ACC112 (cell line): ENCODE results near the gene CD300LB.

Experiments
- H2AFZ ChIP-seq: fragments of 200-600 bp; sonication (generic); one replicate; pipeline ENCODE4 v1.6.0; 2017; ENCODE audit warnings: antibody characterized with exemption, low read length; ENCODE audit not compliant: unreplicated experiment
- H3K27ac ChIP-seq: fragments of 200-600 bp; sonication (generic); 2 replicates; pipeline ENCODE4 v1.5.1; 2014; ENCODE audit warnings: low read depth, mild to moderate bottlenecking, antibody characterized with exemption, low read length, moderate library complexity
- H3K27me3 ChIP-seq: fragments of 200-600 bp; sonication (generic); 2 replicates; pipeline ENCODE4 v1.6.1; 2014; ENCODE audit warnings: mild to moderate bottlenecking, antibody characterized with exemption, low read length, moderate library complexity, mixed read lengths; ENCODE audit not compliant: insufficient read depth
- H3K36me3 ChIP-seq: fragments of 200-600 bp; sonication (generic); 2 replicates; pipeline ENCODE4 v1.6.1; 2016; ENCODE audit warnings: mild to moderate bottlenecking, antibody characterized with exemption, low read length, moderate library complexity, mixed read lengths; ENCODE audit not compliant: insufficient read depth
- H3K4me1 ChIP-seq: fragments of 200-600 bp; sonication (generic); one replicate; pipeline ENCODE4 v1.6.1; 2016; ENCODE audit warnings: low read length, mixed read lengths; ENCODE audit not compliant: insufficient read depth, unreplicated experiment, control insufficient read depth
- H3K4me3 ChIP-seq: fragments of 200-600 bp; sonication (generic); 2 replicates; pipeline ENCODE4 v1.5.1; 2014; ENCODE audit warnings: mild to moderate bottlenecking, low read depth, low read length
- H3K79me2 ChIP-seq: fragments of 200-600 bp; sonication (generic); one replicate; pipeline ENCODE4 v1.6.0; 2016; ENCODE audit warnings: low read length; ENCODE audit not compliant: control insufficient read depth, unreplicated experiment, insufficient read depth

CD300LB gene

GRCh38 chr17:74541176-74542111 lies 10.2 kb upstream of the CD300LB start:
- Histone ChIP-seq H2AFZ (no peak overlapping the region), H3K27me3 (peaks cover 17% of the 10 kb centered on the region), H3K4me3 (no peak overlapping the region), H3K4me1 (no peaks in the 10 kb centered on the region), H3K27ac (no peak overlapping the region), H3K79me2 (no peaks in the 10 kb centered on the region), H3K36me3 (no peaks in the 10 kb centered on the region)

- H3K36me3 ChIP-seq = no peaks in the 10 kb centered on the region
- no peaks in the 10 kb centered on the region for H3K4me1 ChIP-seq
- H3K27ac ChIP-seq = no peak overlapping the region
- no peak overlapping the region for H3K4me3 ChIP-seq
- H2AFZ ChIP-seq = no peak overlapping the region
- H3K27me3 ChIP-seq = peaks cover 18% of the 10 kb centered on the region
- H3K79me2 ChIP-seq = no peaks in the 10 kb centered on the region
Measured at GRCh38 chr17:74539281-74539820, 8.1 kb upstream of the CD300LB start.

- Histone ChIP-seq H3K27ac (no peak overlapping the region), H3K79me2 (no peaks in the 10 kb centered on the region), H3K27me3 (peaks cover 22% of the 10 kb centered on the region), H2AFZ (no peak overlapping the region), H3K36me3 (no peaks in the 10 kb centered on the region), H3K4me1 (no peaks in the 10 kb centered on the region), H3K4me3 (no peak overlapping the region)
Measured at GRCh38 chr17:74536890-74537289, 5.6 kb upstream of the CD300LB start.

GRCh38 chr17:74532115-74532514 lies 840 bp upstream of the CD300LB start:
- H3K79me2 ChIP-seq = no peaks in the 10 kb centered on the region
- H3K4me1 ChIP-seq = no peaks in the 10 kb centered on the region
- H3K4me3 ChIP-seq = no peak overlapping the region
- H3K27ac ChIP-seq = no peak overlapping the region
- H2AFZ ChIP-seq = no peak overlapping the region
- H3K36me3 ChIP-seq = no peaks in the 10 kb centered on the region
- H3K27me3 ChIP-seq = peaks cover 16% of the 10 kb centered on the region

- H2AFZ ChIP-seq = no peak overlapping the region
- H3K4me1 ChIP-seq = no peaks in the 10 kb centered on the region
- H3K79me2 ChIP-seq = no peaks in the 10 kb centered on the region
- H3K36me3 ChIP-seq = no peaks in the 10 kb centered on the region
- H3K4me3 ChIP-seq = no peak overlapping the region
- H3K27me3 ChIP-seq = peaks cover 11% of the 10 kb centered on the region; the same call in 1 of the 2 replicates
- H3K27ac ChIP-seq = no peak overlapping the region
Measured at GRCh38 chr17:74530831-74531150, 484 bp downstream of the CD300LB start.

- H3K4me1 ChIP-seq = no peaks in the 10 kb centered on the region
- H3K79me2 ChIP-seq = no peaks in the 10 kb centered on the region
- H3K36me3 ChIP-seq = no peaks in the 10 kb centered on the region
- peaks cover 14% of the 10 kb centered on the region; the same call in 1 of the 2 replicates for H3K27me3 ChIP-seq
- no peak overlapping the region for H3K4me3 ChIP-seq
- H2AFZ ChIP-seq = no peak overlapping the region
- no peak overlapping the region for H3K27ac ChIP-seq
Measured at GRCh38 chr17:74529243-74529642, 2.0 kb downstream of the CD300LB start.

GRCh38 chr17:74528491-74529199 lies 2.6 kb downstream of the CD300LB start:
- H3K4me1 ChIP-seq = no peaks in the 10 kb centered on the region
- H2AFZ ChIP-seq = no peak overlapping the region
- no peak overlapping the region for H3K27ac ChIP-seq
- no peak overlapping the region for H3K4me3 ChIP-seq
- H3K36me3 ChIP-seq = no peaks in the 10 kb centered on the region
- peaks cover 14% of the 10 kb centered on the region; the same call in 1 of the 2 replicates for H3K27me3 ChIP-seq
- H3K79me2 ChIP-seq = no peaks in the 10 kb centered on the region

- no peaks in the 10 kb centered on the region for H3K36me3 ChIP-seq
- H2AFZ ChIP-seq = no peak overlapping the region
- peaks cover 14% of the 10 kb centered on the region; the same call in 1 of the 2 replicates for H3K27me3 ChIP-seq
- no peaks in the 10 kb centered on the region for H3K4me1 ChIP-seq
- H3K27ac ChIP-seq = no peak overlapping the region
- H3K79me2 ChIP-seq = no peaks in the 10 kb centered on the region
- H3K4me3 ChIP-seq = no peak overlapping the region
Measured at GRCh38 chr17:74527756-74528155, 3.5 kb downstream of the CD300LB start.

GRCh38 chr17:74527081-74527480 lies 4.2 kb downstream of the CD300LB start:
- Histone ChIP-seq H3K27ac (no peak overlapping the region), H3K27me3 (peaks cover 9% of the 10 kb centered on the region; the same call in 1 of the 2 replicates), H3K79me2 (no peaks in the 10 kb centered on the region), H3K4me1 (no peaks in the 10 kb centered on the region), H3K36me3 (no peaks in the 10 kb centered on the region), H2AFZ (no peak overlapping the region), H3K4me3 (no peak overlapping the region)

GRCh38 chr17:74526681-74527080 lies 4.6 kb downstream of the CD300LB start:
- peaks cover 9% of the 10 kb centered on the region; the same call in 1 of the 2 replicates for H3K27me3 ChIP-seq
- H3K4me3 ChIP-seq = no peak overlapping the region
- no peaks in the 10 kb centered on the region for H3K4me1 ChIP-seq
- H3K79me2 ChIP-seq = no peaks in the 10 kb centered on the region
- no peak overlapping the region for H2AFZ ChIP-seq
- H3K36me3 ChIP-seq = no peaks in the 10 kb centered on the region
- no peak overlapping the region for H3K27ac ChIP-seq
